H54 (cell line): ENCODE data around the gene EEA1.
"Not testable (repeated sequence)": the region's sequence is repeated elsewhere in the genome, so short reads cannot be mapped to it uniquely, and the experiment has no call there.

ENCODE experiments used
- DNase-seq: peaks from one replicate; pipeline ENCODE4 v3.0.0; 2011; ENCODE audit warnings: low spot score, mixed read lengths; ENCODE audit not compliant: insufficient read length
- FAIRE-seq: peaks from 3 replicates; lab custom pipeline; 2011; peaks lifted over from hg19 to GRCh38; lab: Jason Lieb, UNC
- POLR2A ChIP-seq: IDR thresholded peaks from 2 replicates; pipeline ENCODE4 v1.6.1; 2011; ENCODE audit warnings: low read depth, mild to moderate bottlenecking, low read length

Gene EEA1

DNA sequence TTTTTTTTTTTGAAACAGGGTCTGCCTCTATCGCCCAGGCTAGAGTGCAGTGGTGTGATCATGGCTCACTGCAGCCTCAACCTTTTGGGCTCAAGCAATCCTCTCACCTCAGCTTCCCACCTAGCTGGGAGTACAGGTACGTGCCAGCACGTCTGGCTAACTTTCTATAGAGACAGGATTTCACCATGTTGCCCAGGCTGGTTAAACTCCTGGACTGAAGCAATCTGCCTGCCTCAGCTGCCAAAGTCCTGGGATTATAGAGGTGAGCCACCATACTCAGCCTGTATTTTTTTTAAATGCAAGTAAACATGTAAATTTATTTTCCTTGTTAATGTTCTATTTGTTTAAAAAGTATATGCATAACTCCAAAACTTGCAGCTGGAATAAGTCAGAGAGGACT is 80.4 kb downstream of the EEA1 start:
- no peak for FAIRE-seq
- DNase-seq: no peak
- no peak for TF ChIP-seq POLR2A

DNA sequence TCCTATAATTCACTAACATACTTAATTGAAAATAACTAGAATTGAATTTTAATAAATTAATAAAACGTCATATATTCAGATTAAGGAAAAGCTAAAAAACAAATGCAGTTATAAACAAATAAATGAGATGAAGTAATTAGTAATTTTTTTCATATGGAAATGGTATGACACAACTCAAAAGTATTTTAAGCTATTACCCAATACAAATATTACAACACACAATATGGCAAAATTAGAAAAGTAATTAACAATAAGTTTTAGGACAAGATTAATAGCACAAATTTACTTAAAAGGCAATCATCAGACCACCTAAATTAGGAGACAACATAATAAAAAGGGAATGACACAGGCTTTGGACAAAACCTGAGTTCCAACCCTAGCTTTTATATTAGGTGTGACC is 81.7 kb downstream of the EEA1 start:
- TF ChIP-seq POLR2A: no peak
- FAIRE-seq (no peak), DNase-seq (no peak)

DNA sequence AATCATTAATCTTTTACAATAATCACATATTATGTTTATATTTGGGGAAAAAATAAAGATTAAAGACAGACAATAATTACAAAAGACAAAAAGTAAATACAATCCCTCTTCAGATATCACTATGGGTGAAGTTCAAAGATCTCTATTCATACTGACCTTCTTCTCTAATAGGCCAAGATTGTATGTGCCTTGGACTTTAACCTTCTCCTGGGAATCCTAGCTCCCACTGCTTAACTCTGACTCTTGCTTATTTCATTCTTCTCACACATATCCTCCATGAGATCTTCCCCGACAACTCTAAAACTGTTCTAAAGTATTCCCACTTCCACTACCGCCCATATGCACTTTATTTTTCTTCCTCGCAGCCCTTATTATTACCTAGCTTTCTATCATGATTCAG is 83.8 kb downstream of the EEA1 start:
- FAIRE-seq: no peak

DNA sequence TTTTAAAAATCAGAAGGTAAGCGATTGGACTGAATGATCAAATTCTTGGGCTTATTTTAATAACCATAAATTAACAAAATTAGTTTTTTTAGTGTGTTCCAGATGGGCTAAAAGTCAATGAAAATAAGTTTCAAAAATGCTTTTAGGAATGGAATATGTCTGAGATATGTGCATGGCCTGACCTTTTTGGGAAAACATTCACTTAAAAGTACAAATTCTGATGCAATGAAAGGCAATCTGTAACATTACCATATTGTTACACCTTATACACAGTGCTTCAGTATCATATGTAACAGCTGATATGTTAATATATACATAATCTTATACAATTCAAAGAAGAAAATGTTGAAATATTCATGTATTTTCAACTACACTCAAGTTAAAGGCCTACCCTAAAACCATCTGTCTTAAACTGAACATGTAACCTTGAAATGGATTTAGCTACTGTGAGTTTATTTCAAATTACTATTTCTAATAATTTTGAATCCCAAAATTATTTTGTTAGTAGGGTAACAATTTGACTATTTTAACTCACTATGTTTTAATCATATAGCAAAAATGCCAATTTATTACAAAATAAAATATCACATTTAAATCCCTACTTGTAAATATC is 84.8 kb downstream of the EEA1 start:
- no peak for TF ChIP-seq POLR2A
- DNase-seq (no peak), FAIRE-seq (no peak)

More for the DNA sequence above, 83.8 kb downstream of the EEA1 start:
- no peak for DNase-seq
- TF ChIP-seq POLR2A: no peak

DNA sequence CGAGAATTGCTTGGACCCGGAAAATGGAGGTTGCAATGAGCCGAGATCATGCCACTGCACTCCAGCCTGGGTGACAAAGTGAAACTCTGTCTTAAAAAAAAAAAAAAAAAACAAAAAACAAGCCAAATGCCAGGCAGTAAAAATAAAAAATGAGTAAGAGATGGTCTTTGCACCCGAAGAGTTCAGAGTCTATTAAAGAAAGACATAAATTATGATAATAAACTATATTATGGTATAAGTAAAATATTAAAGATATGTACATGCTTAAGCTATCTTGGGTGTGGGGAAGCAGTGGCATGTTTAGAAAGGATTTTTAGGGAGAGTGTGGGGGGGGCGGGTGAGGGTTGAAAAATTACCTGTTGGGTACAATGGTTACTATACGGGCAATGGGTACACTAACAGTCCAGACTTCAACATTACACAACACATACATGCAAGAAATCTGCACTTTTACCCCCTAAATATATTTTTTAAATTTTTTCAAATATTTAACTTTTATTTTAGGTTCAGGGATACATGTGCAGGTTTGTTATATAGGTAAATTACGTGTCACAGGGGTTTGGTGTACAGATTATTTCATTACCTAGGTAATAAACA is 99.3 kb downstream of the EEA1 start:
- no peak for TF ChIP-seq POLR2A
- DNase-seq: no peak

DNA sequence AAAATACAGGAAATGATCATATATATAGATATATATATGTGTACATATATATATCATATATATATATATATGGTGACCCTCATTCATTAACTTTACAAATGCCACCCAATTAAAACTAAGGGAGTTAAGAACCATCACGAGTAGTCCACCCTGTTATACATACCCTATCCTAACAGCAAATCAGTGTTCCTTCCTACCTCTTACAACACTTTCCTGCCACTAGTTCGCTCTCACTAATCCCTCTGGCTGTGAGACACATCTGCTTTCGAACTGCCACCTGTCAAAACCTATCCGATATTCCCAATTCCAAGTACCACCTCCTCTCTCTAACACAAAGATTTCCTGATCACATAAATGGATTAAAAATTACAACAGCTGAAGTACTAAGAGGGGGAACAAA is 100.5 kb downstream of the EEA1 start:
- peak; percentile 11 for FAIRE-seq
- DNase-seq: no peak
- no peak for TF ChIP-seq POLR2A

More for the DNA sequence above, 99.3 kb downstream of the EEA1 start:
- FAIRE-seq: no peak

DNA sequence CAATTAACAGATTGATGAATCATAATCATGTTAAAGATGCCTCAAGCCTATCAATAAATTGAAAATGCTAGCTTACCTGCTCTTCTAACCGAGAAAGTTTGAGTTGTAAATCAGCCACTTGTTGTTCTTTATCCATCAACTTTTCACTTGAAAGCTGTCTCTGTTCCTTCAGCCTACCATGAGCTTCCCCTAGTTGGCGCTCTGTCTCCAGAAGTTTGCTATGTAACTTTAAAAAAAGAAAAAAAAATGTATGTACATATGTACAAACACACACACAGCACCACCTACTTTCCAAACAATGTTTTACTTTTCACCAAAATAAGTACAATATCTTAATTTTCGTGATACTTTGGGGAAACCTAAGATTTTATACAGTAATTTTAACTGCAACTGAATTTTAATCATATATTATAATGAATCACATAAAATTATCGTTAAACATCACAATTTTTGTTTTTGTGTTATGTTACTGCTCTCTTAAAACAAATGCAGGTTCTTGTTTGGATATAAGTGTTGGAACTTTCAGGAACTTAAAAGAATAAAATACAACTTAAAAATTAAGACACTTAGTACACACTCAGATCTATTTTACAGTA is 101.2 kb downstream of the EEA1 start:
- TF ChIP-seq POLR2A: no peak
- peak; percentile 8 for DNase-seq
- peak; percentile 62 for FAIRE-seq

DNA sequence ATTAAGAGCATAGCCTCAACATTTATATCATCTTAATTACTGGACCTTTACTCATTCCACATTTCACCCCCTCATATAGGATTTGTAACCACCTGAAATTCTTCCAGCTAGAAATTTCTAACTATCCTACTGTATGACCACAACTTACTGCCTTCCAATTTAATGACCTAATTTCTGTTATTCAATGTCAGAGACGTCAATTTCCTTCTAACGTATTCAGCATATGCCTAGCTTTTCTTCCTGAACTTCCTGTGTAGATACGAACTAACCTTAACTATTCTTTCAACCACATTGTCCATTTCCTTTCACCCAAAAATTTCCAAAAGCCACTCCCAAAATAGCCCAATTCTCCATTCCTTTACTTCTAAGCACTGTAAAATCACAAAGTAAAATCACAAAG is 108.0 kb downstream of the EEA1 start:
- no peak for TF ChIP-seq POLR2A
- DNase-seq: no peak
- FAIRE-seq: no peak

DNA sequence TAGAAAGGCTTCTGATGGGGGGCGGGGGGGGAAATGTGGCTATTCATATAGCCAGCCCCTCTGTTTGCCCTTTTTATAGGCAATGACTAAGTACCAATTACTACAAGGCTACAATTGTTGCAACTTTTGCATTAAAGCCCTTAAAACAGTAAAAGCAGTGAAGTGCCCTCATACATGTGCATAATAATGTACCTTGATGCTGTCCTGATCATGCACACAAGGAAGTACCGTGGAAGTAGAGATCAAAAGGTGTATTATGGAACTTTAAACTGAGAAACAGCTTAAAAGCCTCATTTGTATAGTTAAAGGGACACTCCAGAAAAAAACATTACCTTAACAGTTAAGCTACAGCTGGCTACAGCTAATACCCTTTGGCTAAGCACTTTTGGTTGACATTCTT is 114.5 kb downstream of the EEA1 start:
- no peak for FAIRE-seq
- no peak for DNase-seq
- no peak for TF ChIP-seq POLR2A

DNA sequence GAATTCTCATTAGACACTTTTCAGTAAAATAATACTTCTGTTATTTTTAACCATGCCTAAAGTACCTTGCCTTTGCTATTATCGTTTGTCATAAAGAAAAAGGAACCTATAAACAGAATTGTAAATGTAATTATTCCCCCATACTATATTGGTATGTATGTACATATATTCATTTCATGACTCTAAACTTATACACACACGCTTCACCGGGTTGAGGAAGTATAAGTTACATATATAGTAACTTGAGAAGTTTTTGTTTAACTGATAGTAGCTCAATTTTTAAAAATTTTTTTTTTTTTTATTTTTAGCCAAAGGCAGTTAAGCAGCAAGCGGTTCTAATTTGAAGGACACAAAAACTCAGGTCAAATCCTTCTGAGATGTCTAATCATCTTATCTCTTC is 118.7 kb downstream of the EEA1 start:
- DNase-seq (no peak), FAIRE-seq (no peak)
- no peak for TF ChIP-seq POLR2A

DNA sequence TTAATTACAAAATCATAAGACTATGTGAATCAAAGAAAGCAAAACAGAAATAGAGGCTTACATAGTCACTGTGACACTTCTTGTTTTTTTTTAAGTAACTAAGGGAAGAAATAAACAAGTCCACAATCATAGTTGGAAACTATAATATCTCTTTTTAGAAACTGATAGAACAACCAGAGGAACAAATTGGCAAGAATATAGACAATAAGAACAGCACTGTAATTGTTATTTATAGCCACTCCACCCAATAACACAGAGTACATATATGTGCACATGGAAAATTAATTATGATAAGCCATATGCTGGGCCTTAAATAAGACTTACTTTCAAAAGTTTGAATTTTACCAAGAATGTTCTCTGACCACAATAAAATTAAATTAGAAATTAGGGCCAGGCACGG is 125.2 kb downstream of the EEA1 start:
- no peak for DNase-seq
- no peak for FAIRE-seq
- no peak for TF ChIP-seq POLR2A

DNA sequence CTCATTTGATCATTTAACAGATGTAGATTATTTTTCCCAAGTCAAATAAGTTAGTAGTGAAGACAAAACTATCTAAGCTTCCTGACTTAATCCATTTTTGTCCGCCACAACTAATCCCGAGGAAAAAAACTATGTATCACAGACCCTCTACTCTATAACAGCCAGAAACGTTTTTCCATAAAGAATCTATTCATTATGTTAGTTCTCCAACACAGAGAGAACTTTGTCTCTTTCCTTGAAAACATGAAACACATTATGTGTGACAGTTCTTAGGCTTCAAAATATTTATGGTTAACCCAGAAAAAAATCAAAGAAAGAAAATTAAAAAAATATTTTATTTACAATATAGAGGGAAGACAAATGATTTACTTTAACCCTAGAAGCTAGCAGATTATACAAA is 126.2 kb downstream of the EEA1 start:
- FAIRE-seq (no peak), DNase-seq (no peak)
- no peak for TF ChIP-seq POLR2A

DNA sequence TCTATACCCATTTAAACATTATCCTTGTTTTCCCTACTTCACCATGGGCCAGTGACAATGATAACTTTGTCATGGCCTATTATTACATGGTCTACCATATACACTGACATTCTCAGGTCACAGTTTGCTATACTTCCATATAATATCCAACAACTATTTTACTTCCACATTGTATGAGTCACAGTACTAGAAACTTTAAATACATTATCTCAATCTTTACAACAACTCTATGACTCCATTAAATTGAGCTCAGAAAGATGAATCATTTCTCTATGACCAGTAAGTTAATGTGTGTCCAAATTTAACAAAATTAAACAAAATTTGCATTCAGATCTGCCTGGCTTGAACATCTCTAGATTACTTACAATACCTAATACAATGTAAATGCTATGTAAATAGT is 132.4 kb downstream of the EEA1 start:
- TF ChIP-seq POLR2A: no peak
- DNase-seq (peak; percentile 4), FAIRE-seq (no peak)

DNA sequence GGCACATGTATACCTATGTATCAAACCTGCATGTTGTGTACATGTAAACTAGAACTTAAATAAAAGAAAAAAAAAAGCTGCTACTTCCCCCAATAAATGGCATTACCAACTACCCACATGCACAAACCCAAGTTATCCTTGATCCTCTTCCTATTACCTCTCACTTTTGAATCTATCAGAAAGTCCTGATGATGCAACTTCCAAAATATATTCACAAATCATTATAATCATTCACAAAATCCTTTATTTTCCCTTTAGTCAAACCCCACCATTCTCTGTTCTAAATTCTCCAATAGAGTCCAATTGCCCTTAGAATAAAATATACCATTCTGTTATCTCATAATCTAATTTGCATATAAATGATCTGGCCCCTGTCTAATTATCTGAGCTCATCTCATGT is 134.3 kb downstream of the EEA1 start:
- no peak for TF ChIP-seq POLR2A
- FAIRE-seq (no peak), DNase-seq (no peak)

DNA sequence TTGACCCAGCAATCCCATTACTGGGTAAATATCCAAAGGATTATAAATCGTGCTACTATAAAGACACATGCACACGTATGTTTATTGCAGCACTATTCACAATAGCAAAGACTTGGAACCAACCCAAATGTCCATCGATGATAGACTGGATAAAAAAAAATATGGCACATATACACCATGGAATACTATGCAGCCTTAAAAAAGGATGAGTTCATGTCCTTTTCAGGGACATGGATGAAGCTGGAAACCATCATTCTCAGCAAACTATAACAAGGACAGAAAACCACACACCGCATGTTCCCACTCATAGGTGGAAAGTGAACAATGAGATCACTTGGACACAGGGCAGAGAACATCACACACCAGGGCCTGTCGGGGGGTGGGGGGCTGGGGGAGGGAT is 134.7 kb downstream of the EEA1 start:
- not testable (repeated sequence) for DNase-seq, FAIRE-seq
